ENCODE measurements around the gene IFITM1.
"Not testable (repeated sequence)": the region's sequence is repeated elsewhere in the genome, so short reads cannot be mapped to it uniquely, and the experiment has no call there.

Gene IFITM1

GRCh38 chr11:350033-350722 lies 36.3 kb downstream of the IFITM1 start:
- Mint-ChIP-seq H3K27ac (peak overlapping the region; percentile 72), H3K4me1 (peaks cover 33% of the 10 kb centered on the region)
- not testable (repeated sequence) for ATAC-seq, H3K4me3 Mint-ChIP-seq, H3K27me3 Mint-ChIP-seq, H3K36me3 Mint-ChIP-seq, H3K9me3 Mint-ChIP-seq

- Mint-ChIP-seq H3K4me1 (peaks cover 33% of the 10 kb centered on the region), H3K9me3 (no peaks in the 10 kb centered on the region), H3K27me3 (no peaks in the 10 kb centered on the region), H3K27ac (peak overlapping the region; percentile 72), H3K4me3 (no peak overlapping the region), H3K36me3 (no peaks in the 10 kb centered on the region)
- ATAC-seq: peak; percentile 56
Observed at GRCh38 chr11:350723-351255, 36.9 kb downstream of the IFITM1 start.

- no peaks in the 10 kb centered on the region for H3K9me3 Mint-ChIP-seq
- no peak overlapping the region for H3K4me3 Mint-ChIP-seq
Observed at GRCh38 chr11:351411-351810, 37.6 kb downstream of the IFITM1 start.

GRCh38 chr11:352456-353031 lies 38.7 kb downstream of the IFITM1 start:
- Mint-ChIP-seq H3K36me3 (no peaks in the 10 kb centered on the region), H3K9me3 (no peaks in the 10 kb centered on the region), H3K27me3 (no peaks in the 10 kb centered on the region), H3K4me1 (peaks cover 33% of the 10 kb centered on the region), H3K27ac (peak overlapping the region; percentile 18), H3K4me3 (no peak overlapping the region)
- no peak for ATAC-seq

More at GRCh38 chr11:351411-351810, 37.6 kb downstream of the IFITM1 start:
- ATAC-seq: no peak
- H3K27me3 Mint-ChIP-seq: no peaks in the 10 kb centered on the region
- no peaks in the 10 kb centered on the region for H3K36me3 Mint-ChIP-seq
- peak overlapping the region; percentile 72 for H3K27ac Mint-ChIP-seq
- peaks cover 33% of the 10 kb centered on the region for H3K4me1 Mint-ChIP-seq

GRCh38 chr11:353179-353873 lies 39.5 kb downstream of the IFITM1 start:
- Mint-ChIP-seq H3K27me3 (no peaks in the 10 kb centered on the region), H3K27ac (peak overlapping the region; percentile 18), H3K4me3 (no peak overlapping the region), H3K4me1 (peaks cover 30% of the 10 kb centered on the region), H3K9me3 (no peaks in the 10 kb centered on the region), H3K36me3 (no peaks in the 10 kb centered on the region)
- no peak for ATAC-seq

GRCh38 chr11:355581-356458 lies 42.0 kb downstream of the IFITM1 start:
- peak overlapping the region; percentile 46 for H3K4me3 Mint-ChIP-seq
- no peaks in the 10 kb centered on the region for H3K36me3 Mint-ChIP-seq
- H3K9me3 Mint-ChIP-seq: peaks cover 9% of the 10 kb centered on the region
- peak; percentile 59 for ATAC-seq
- H3K27me3 Mint-ChIP-seq: peaks cover 8% of the 10 kb centered on the region
- H3K4me1 Mint-ChIP-seq: peaks cover 15% of the 10 kb centered on the region
- H3K27ac Mint-ChIP-seq: peak overlapping the region; percentile 50

GRCh38 chr11:356610-357009 lies 42.8 kb downstream of the IFITM1 start:
- peaks cover 7% of the 10 kb centered on the region for H3K4me1 Mint-ChIP-seq
- H3K27ac Mint-ChIP-seq: no peak overlapping the region
- peaks cover 14% of the 10 kb centered on the region for H3K9me3 Mint-ChIP-seq
- H3K4me3 Mint-ChIP-seq: no peak overlapping the region
- H3K27me3 Mint-ChIP-seq: peaks cover 8% of the 10 kb centered on the region
- no peaks in the 10 kb centered on the region for H3K36me3 Mint-ChIP-seq
- ATAC-seq: no peak

GRCh38 chr11:357582-357981 lies 43.7 kb downstream of the IFITM1 start:
- no peak for ATAC-seq
- no peak overlapping the region for H3K4me3 Mint-ChIP-seq
- peaks cover 7% of the 10 kb centered on the region for H3K4me1 Mint-ChIP-seq
- H3K27ac Mint-ChIP-seq: no peak overlapping the region
- no peaks in the 10 kb centered on the region for H3K36me3 Mint-ChIP-seq
- H3K27me3 Mint-ChIP-seq: peaks cover 8% of the 10 kb centered on the region
- peaks cover 14% of the 10 kb centered on the region for H3K9me3 Mint-ChIP-seq

GRCh38 chr11:358129-358800 lies 44.4 kb downstream of the IFITM1 start:
- no peak overlapping the region for H3K4me3 Mint-ChIP-seq
- no peak overlapping the region for H3K27ac Mint-ChIP-seq
- H3K9me3 Mint-ChIP-seq: peaks cover 14% of the 10 kb centered on the region

GRCh38 chr11:359181-359714 lies 45.4 kb downstream of the IFITM1 start:
- Mint-ChIP-seq H3K4me1 (peaks cover 2% of the 10 kb centered on the region), H3K27me3 (peaks cover 9% of the 10 kb centered on the region), H3K4me3 (no peak overlapping the region), H3K9me3 (peaks cover 14% of the 10 kb centered on the region), H3K36me3 (no peaks in the 10 kb centered on the region), H3K27ac (peak overlapping the region; percentile 18)
- no peak for ATAC-seq

More at GRCh38 chr11:358129-358800, 44.4 kb downstream of the IFITM1 start:
- no peak for ATAC-seq
- Mint-ChIP-seq H3K4me1 (peaks cover 7% of the 10 kb centered on the region), H3K27me3 (peaks cover 8% of the 10 kb centered on the region), H3K36me3 (no peaks in the 10 kb centered on the region)

- Mint-ChIP-seq H3K27ac (peak overlapping the region; percentile 18), H3K4me1 (peaks cover 7% of the 10 kb centered on the region), H3K27me3 (peaks cover 18% of the 10 kb centered on the region), H3K4me3 (no peak overlapping the region), H3K9me3 (peaks cover 14% of the 10 kb centered on the region), H3K36me3 (no peaks in the 10 kb centered on the region)
- no peak for ATAC-seq
Observed at GRCh38 chr11:360326-361280, 46.8 kb downstream of the IFITM1 start.

- no peaks in the 10 kb centered on the region for H3K36me3 Mint-ChIP-seq
- peaks cover 7% of the 10 kb centered on the region for H3K4me1 Mint-ChIP-seq
- H3K9me3 Mint-ChIP-seq: peaks cover 14% of the 10 kb centered on the region
- H3K4me3 Mint-ChIP-seq: no peak overlapping the region
- H3K27ac Mint-ChIP-seq: no peak overlapping the region
- ATAC-seq: no peak
- H3K27me3 Mint-ChIP-seq: peaks cover 40% of the 10 kb centered on the region
Observed at GRCh38 chr11:362642-363442, 49.0 kb downstream of the IFITM1 start.

GRCh38 chr11:363443-363805 lies 49.6 kb downstream of the IFITM1 start:
- H3K36me3 Mint-ChIP-seq, ATAC-seq, H3K27ac Mint-ChIP-seq, H3K4me3 Mint-ChIP-seq, H3K4me1 Mint-ChIP-seq: not testable (repeated sequence)
- Mint-ChIP-seq H3K9me3 (peaks cover 14% of the 10 kb centered on the region), H3K27me3 (peaks cover 46% of the 10 kb centered on the region)

Data from stimulated activated memory B cell treated with anti-CD40 and anti-IgM and Interleukin-4, amounts not matched to agents 10 μg/mL and 1 μg/mL and 100 μg/mL, for 72 hours (primary cell).